Activated CD4-positive, alpha-beta T cell treated with anti-CD3 and anti-CD28 coated beads for 36 hours (primary cell): ENCODE measurements around the gene CD52. TPM values are rescaled to one million over a fixed set of nuclear protein-coding genes. Genes with fewer than 3 reads are reported as not detected.

Experiments
- ATAC-seq: fragments of 200-7000 bp; cut with Tn5 transposase; one replicate; pipeline ENCODE4 v1.10.0; 2021; ENCODE audit warnings: mild to moderate bottlenecking, moderate library complexity
- CTCF ChIA-PET: fragments of 350-600 bp; sonication (Branson Sonifier 250); formaldehyde crosslinking; loops from one replicate; lab custom pipeline; 2021; ENCODE audit warnings: antibody characterized with exemption; lab: Charles Lee
- POLR2A ChIA-PET: fragments of 350-600 bp; sonication (Branson Sonifier 250); formaldehyde crosslinking; loops from one replicate; lab custom pipeline; 2021; ENCODE audit warnings: antibody characterized with exemption, inconsistent platforms; lab: Charles Lee
- DNase-seq: peaks from one replicate; pipeline ENCODE4 v3.0.0-alpha.2; 2020
- H3K27ac Mint-ChIP-seq: one replicate; pipeline ENCODE4 v1.8.0; 2021; ENCODE audit warnings: mixed read lengths
- H3K27me3 Mint-ChIP-seq: one replicate; pipeline ENCODE4 v1.8.0; 2021; ENCODE audit warnings: mixed read lengths
- H3K36me3 Mint-ChIP-seq: one replicate; pipeline ENCODE4 v1.8.0; 2021; ENCODE audit warnings: low read depth, mixed read lengths
- H3K4me1 Mint-ChIP-seq: one replicate; pipeline ENCODE4 v1.8.0; 2021; ENCODE audit warnings: mixed read lengths
- H3K4me3 Mint-ChIP-seq: one replicate; pipeline ENCODE4 v1.8.0; 2021; ENCODE audit warnings: mild to moderate bottlenecking, moderate library complexity, mixed read lengths
- H3K9me3 Mint-ChIP-seq: one replicate; pipeline ENCODE4 v1.8.0; 2021; ENCODE audit warnings: low read depth, mixed read lengths
- intact Hi-C, 2 experiments: fragments of 100-400 bp; cut with DNase I in 1 of 2; cut with micrococcal nuclease in 1 of 2; formaldehyde crosslinking; loops; one replicate each; pipeline versions ENCODE4 v1.14.2 to v1.15.1; 2022 to 2024; cut with DNase I, micrococcal nuclease
- total RNA-seq, 2 experiments: library from RNA; stranded (reverse); gene quantifications; one replicate each; pipeline ENCODE4 v1.2.3, GENCODE V29; 2021

CD52 gene
- total RNA-seq, 2 experiments from 2014 or later, result 216 to 217 TPM

- CTCF ChIA-PET, result interaction anchor here (0.6 to 17.6 kb wide), 8 partner anchors 10 to 1067 kb away, joined by 3 to 399 read pairs (median 6); partner anchors contain the start of gene CD52
Observed at GRCh38 chr1:26278724-26279455, 38.9 kb upstream of the CD52 start.

GRCh38 chr1:26279456-26280332 lies 38.1 kb upstream of the CD52 start, which contains the start of gene SH3BGRL3:
Gene SH3BGRL3, plus strand, starts transcription at chr1:26280086. Its CDS starts 70 bp downstream, at chr1:26280156.
- peak within 1 kb of the TSS; percentile 94 for H3K27ac Mint-ChIP-seq
- peak; percentile 92 for DNase-seq
- peaks cover 70% of the 10 kb centered on the region for H3K36me3 Mint-ChIP-seq
- H3K4me1 Mint-ChIP-seq, result peaks cover 82% of the 10 kb centered on the region
- CTCF ChIA-PET, result interaction anchor here (0.6 to 17.6 kb wide), 7 partner anchors 9 to 1068 kb away, joined by 3 to 399 read pairs (median 9); partner anchors contain the start of gene CD52
- H3K9me3 Mint-ChIP-seq, result no peaks in the 10 kb centered on the region
- H3K4me3 Mint-ChIP-seq, result peak within 1 kb of the TSS; percentile 78
- ATAC-seq, result peak; percentile 56
- intact Hi-C loops, result loop anchor here (1.0 to 5.0 kb wide), 8 partner anchors 27 to 303 kb away; partner anchors contain the start of genes CEP85 (in 1 of the 2), HMGN2 (in 1 of the 2), PDIK1L (in 1 of the 2) and UBXN11 (in 1 of the 2)
- H3K27me3 Mint-ChIP-seq, result no peaks in the 10 kb centered on the region
- POLR2A ChIA-PET, result interaction anchor here (0.8 to 1.0 kb wide), 3 partner anchors 9 to 39 kb away, joined by 3 read pairs; no protein-coding TSS in a partner anchor

More at GRCh38 chr1:26278724-26279455, 38.9 kb upstream of the CD52 start:
- POLR2A ChIA-PET, result interaction anchor here (0.8 to 1.0 kb wide), 3 partner anchors 10 to 40 kb away, joined by 3 read pairs; no protein-coding TSS in a partner anchor
- no peaks in the 10 kb centered on the region for H3K9me3 Mint-ChIP-seq
- ATAC-seq, result peak; percentile 7
- peaks cover 82% of the 10 kb centered on the region for H3K4me1 Mint-ChIP-seq
- intact Hi-C loops, result loop anchor here (1.0 to 5.0 kb wide), 5 partner anchors 27 to 303 kb away; partner anchors contain the start of genes HMGN2 (in 1 of the 2) and UBXN11 (in 1 of the 2)
- H3K36me3 Mint-ChIP-seq, result peaks cover 70% of the 10 kb centered on the region
- peak overlapping the region; percentile 94 for H3K27ac Mint-ChIP-seq
- DNase-seq, result peak; percentile 63
- no peaks in the 10 kb centered on the region for H3K27me3 Mint-ChIP-seq
- peak overlapping the region; percentile 78 for H3K4me3 Mint-ChIP-seq

- ChIA-PET POLR2A (interaction anchor here (0.5 to 0.7 kb wide), 2 partner anchors 143 to 1355 kb away, joined by 3 read pairs; no protein-coding TSS in a partner anchor), CTCF (interaction anchor here (0.5 to 17.6 kb wide), 6 partner anchors 8 to 108 kb away, joined by 3 to 399 read pairs (median 6); partner anchors contain the start of gene CD52)
- peaks cover 75% of the 10 kb centered on the region for H3K36me3 Mint-ChIP-seq
- no peaks in the 10 kb centered on the region for H3K9me3 Mint-ChIP-seq
- H3K4me3 Mint-ChIP-seq, result peak overlapping the region; percentile 78
- intact Hi-C loops, result loop anchor here in 1 of 2 experiments (1.0 kb wide), 3 partner anchors 39 to 169 kb away; partner anchors contain the start of genes CEP85 and PDIK1L
- peaks cover 84% of the 10 kb centered on the region for H3K4me1 Mint-ChIP-seq
- no peaks in the 10 kb centered on the region for H3K27me3 Mint-ChIP-seq
- DNase-seq, result peak; percentile 47
- no peak for ATAC-seq
- H3K27ac Mint-ChIP-seq, result peak overlapping the region; percentile 79
Observed at GRCh38 chr1:26280333-26281042, 37.3 kb upstream of the CD52 start.

GRCh38 chr1:26281091-26281958 lies 36.4 kb upstream of the CD52 start:
- ATAC-seq (no peak), DNase-seq (peak; percentile 38)
- Mint-ChIP-seq H3K27me3 (no peaks in the 10 kb centered on the region), H3K27ac (peak overlapping the region; percentile 48), H3K9me3 (no peaks in the 10 kb centered on the region), H3K4me3 (peak overlapping the region; percentile 78), H3K4me1 (peaks cover 84% of the 10 kb centered on the region), H3K36me3 (peaks cover 72% of the 10 kb centered on the region)
- ChIA-PET POLR2A (interaction anchor here (0.5 kb wide), 1 partner anchor 1356 kb away, joined by 3 read pairs; no protein-coding TSS in a partner anchor), CTCF (interaction anchor here (0.5 to 17.6 kb wide), 4 partner anchors 9 to 109 kb away, joined by 3 to 399 read pairs (median 4); partner anchors contain the start of gene CD52)
- intact Hi-C loops, result no loop called here

GRCh38 chr1:26281971-26282370 lies 35.8 kb upstream of the CD52 start:
- DNase-seq, result no peak
- H3K27ac Mint-ChIP-seq, result peak overlapping the region; percentile 99
- ATAC-seq, result no peak
- intact Hi-C loops, result no loop called here
- no peaks in the 10 kb centered on the region for H3K27me3 Mint-ChIP-seq
- peaks cover 66% of the 10 kb centered on the region for H3K36me3 Mint-ChIP-seq
- ChIA-PET POLR2A (no interaction called here), CTCF (interaction anchor here (1.2 to 17.6 kb wide), 3 partner anchors 8 to 37 kb away, joined by 3 to 399 read pairs (median 4); partner anchors contain the start of gene CD52)
- H3K9me3 Mint-ChIP-seq, result no peaks in the 10 kb centered on the region
- H3K4me3 Mint-ChIP-seq, result peak overlapping the region; percentile 78
- H3K4me1 Mint-ChIP-seq, result peaks cover 84% of the 10 kb centered on the region

GRCh38 chr1:26282401-26282918 lies 35.3 kb upstream of the CD52 start:
- ChIA-PET CTCF (interaction anchor here (1.1 to 17.6 kb wide), 3 partner anchors 7 to 36 kb away, joined by 9 to 399 read pairs (median 28); partner anchors contain the start of gene CD52), POLR2A (no interaction called here)
- peak overlapping the region; percentile 22 for H3K4me3 Mint-ChIP-seq
- H3K36me3 Mint-ChIP-seq, result peaks cover 62% of the 10 kb centered on the region
- H3K27me3 Mint-ChIP-seq, result no peaks in the 10 kb centered on the region
- no peak for DNase-seq
- H3K4me1 Mint-ChIP-seq, result peaks cover 84% of the 10 kb centered on the region
- no peaks in the 10 kb centered on the region for H3K9me3 Mint-ChIP-seq
- intact Hi-C loops, result no loop called here
- H3K27ac Mint-ChIP-seq, result peak overlapping the region; percentile 99
- ATAC-seq, result no peak

GRCh38 chr1:26283279-26283853 lies 34.4 kb upstream of the CD52 start:
- ATAC-seq (no peak), DNase-seq (no peak)
- no peaks in the 10 kb centered on the region for H3K27me3 Mint-ChIP-seq
- ChIA-PET CTCF (interaction anchor here (0.5 to 17.6 kb wide), 8 partner anchors 8 to 286 kb away, joined by 3 to 399 read pairs (median 4); partner anchors contain the start of genes CD52 and PAFAH2), POLR2A (interaction anchor here (2.2 kb wide), 1 partner anchor 36 kb away, joined by 16 read pairs; the partner anchor contains the start of gene CD52)
- peaks cover 53% of the 10 kb centered on the region for H3K36me3 Mint-ChIP-seq
- intact Hi-C loops, result no loop called here
- H3K4me3 Mint-ChIP-seq, result peak overlapping the region; percentile 29
- no peaks in the 10 kb centered on the region for H3K9me3 Mint-ChIP-seq
- peaks cover 84% of the 10 kb centered on the region for H3K4me1 Mint-ChIP-seq
- peak overlapping the region; percentile 99 for H3K27ac Mint-ChIP-seq

GRCh38 chr1:26283871-26284596 lies 33.7 kb upstream of the CD52 start:
- Mint-ChIP-seq H3K27me3 (no peaks in the 10 kb centered on the region), H3K9me3 (no peaks in the 10 kb centered on the region), H3K36me3 (peaks cover 49% of the 10 kb centered on the region), H3K27ac (peak overlapping the region; percentile 99), H3K4me3 (peak overlapping the region; percentile 61), H3K4me1 (peaks cover 84% of the 10 kb centered on the region)
- ATAC-seq, result no peak
- ChIA-PET POLR2A (interaction anchor here (0.8 to 2.2 kb wide), 5 partner anchors 23 to 38 kb away, joined by 3 to 16 read pairs (median 4); partner anchors contain the start of gene CD52), CTCF (interaction anchor here (0.6 to 17.6 kb wide), 14 partner anchors 9 to 287 kb away, joined by 3 to 399 read pairs (median 3); partner anchors contain the start of genes CD52, CEP85, PAFAH2 and UBXN11)
- DNase-seq, result peak; percentile 40
- intact Hi-C loops, result loop anchor here (1.0 to 2.0 kb wide), 6 partner anchors 22 to 173 kb away; partner anchors contain the start of genes DHDDS (in 1 of the 2), PDIK1L (in 1 of the 2) and UBXN11 (in 1 of the 2)
